Lung (tissue), 16 donors: ENCODE measurements around the gene OR5K4. TPM values are rescaled to one million over a fixed set of nuclear protein-coding genes. Genes with fewer than 3 reads are reported as not detected.

ENCODE experiments used
- ATAC-seq: fragments of 200-7000 bp; cut with Tn5 transposase; one replicate; pipeline ENCODE4 v1.9.1; 2020; ENCODE audit warnings: moderate number of reproducible peaks; ENCODE audit not compliant: insufficient read depth, low FRiP score
- DNase-seq, 3 donors: peaks; one replicate each; pipeline ENCODE4 v3.0.0-alpha.2; 2013 to 2017
- H3K27ac ChIP-seq, 2 donors: one replicate each; pipeline ENCODE4 v1.5.1; 2013; ENCODE audit warnings: mild to moderate bottlenecking in 2 of 2, moderate library complexity in 2 of 2, control low read depth in 1 of 2, inconsistent platforms in 1 of 2, low read depth in 1 of 2, low read length in 1 of 2
- H3K27me3 ChIP-seq, 3 donors: one replicate each; pipeline ENCODE4 v1.5.1; 2013; ENCODE audit warnings: low read length in 2 of 3; ENCODE audit not compliant: control insufficient read depth in 3 of 3, insufficient read depth in 3 of 3
- H3K36me3 ChIP-seq, 4 donors: one replicate each; pipeline ENCODE4 v1.5.1; 2013; ENCODE audit warnings: low read length in 4 of 4, mild to moderate bottlenecking in 1 of 4, moderate library complexity in 1 of 4; ENCODE audit not compliant: control insufficient read depth in 4 of 4, insufficient read depth in 4 of 4
- H3K4me1 ChIP-seq, 5 donors: one replicate each; pipeline ENCODE4 v1.5.1; 2013; ENCODE audit warnings: low read length in 5 of 5, mild to moderate bottlenecking in 2 of 5, moderate library complexity in 1 of 5; ENCODE audit not compliant: control insufficient read depth in 5 of 5, insufficient read depth in 5 of 5
- H3K4me3 ChIP-seq: one replicate; pipeline ENCODE4 v1.5.1; 2013; ENCODE audit warnings: mild to moderate bottlenecking, control low read depth, moderate library complexity
- H3K9ac ChIP-seq, 2 donors: one replicate each; pipeline ENCODE4 v1.5.1; 2013; ENCODE audit warnings: low read length in 2 of 2, control low read depth in 1 of 2; ENCODE audit not compliant: insufficient read depth in 1 of 2
- H3K9me3 ChIP-seq, 4 donors: one replicate each; pipeline ENCODE4 v1.5.1; 2013; ENCODE audit warnings: low read length in 3 of 4, mild to moderate bottlenecking in 1 of 4, moderate library complexity in 1 of 4; ENCODE audit not compliant: control insufficient read depth in 4 of 4, insufficient read depth in 3 of 4
- WGBS, 2 donors: extraction: QIAGEN DNeasy Blood & Tissue Kit; methylation state at CpG; one replicate each; pipeline ENCODE4 v1.1.7; 2013; 5-methylcytosine and 5-hydroxymethylcytosine counted together
- long read RNA-seq, 5 donors: transcript quantifications; one replicate each; lab custom pipeline, GENCODE V29; 2026
- polyA plus RNA-seq, 2 donors: library from polyadenylated mRNA; stranded (reverse); fragments of 200-250 nt; gene quantifications; one replicate each; pipeline ENCODE4 v1.2.1, GENCODE V29; 2013
- total RNA-seq, 2 donors: library from RNA; depleted of rRNA in 1 of 2; stranded (reverse); fragments of >200 nt in 1 of 2; gene quantifications; one replicate each; pipeline ENCODE4 v1.2.1, GENCODE V29; 2014 to 2021
- TF ChIP-seq, protein P1 (sequence below): IDR thresholded peaks from 2 replicates; pipeline ENCODE4 v1.5.1; 2012; ENCODE audit warnings: mild to moderate bottlenecking; ENCODE audit errors: control extremely low read depth, extremely low read depth
- donor health status: control.
- donor health status: control.
- donor health status: Bipolar disorder and iron deficiency.
- donor health status: healthy.
- donor health status: DM: yes; HTN: yes; CAD: no.

OR5K4 gene, protein sequence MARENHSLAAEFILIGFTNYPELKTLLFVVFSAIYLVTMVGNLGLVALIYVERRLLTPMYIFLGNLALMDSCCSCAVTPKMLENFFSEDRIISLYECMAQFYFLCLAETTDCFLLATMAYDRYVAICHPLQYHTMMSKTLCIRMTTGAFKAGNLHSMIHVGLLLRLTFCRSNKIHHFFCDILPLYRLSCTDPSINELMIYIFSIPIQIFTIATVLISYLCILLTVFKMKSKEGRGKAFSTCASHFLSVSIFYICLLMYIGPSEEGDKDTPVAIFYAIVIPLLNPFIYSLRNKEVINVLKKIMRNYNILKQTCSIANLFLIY
- total RNA-seq = not detected
- not detected for polyA plus RNA-seq
- long read RNA-seq, donor 1 = 0 reads
- long read RNA-seq, donor 2 = 0 reads
- long read RNA-seq, donor 3 = 0 reads
- long read RNA-seq, donor 4 = 0 reads
- long read RNA-seq, donor 5 = 0 reads

- Histone ChIP-seq H3K4me1 (no peaks in the 10 kb centered on the region), H3K27ac (no peak within 1 kb of the TSS), H3K4me3 (no peak within 1 kb of the TSS), H3K36me3 (no peaks in the 10 kb centered on the region), H3K27me3 (no peaks in the 10 kb centered on the region), H3K9me3 (no peaks in the 10 kb centered on the region), H3K9ac (no peak within 1 kb of the TSS)
- DNase-seq = no peak
- TF ChIP-seq, protein P1, sequence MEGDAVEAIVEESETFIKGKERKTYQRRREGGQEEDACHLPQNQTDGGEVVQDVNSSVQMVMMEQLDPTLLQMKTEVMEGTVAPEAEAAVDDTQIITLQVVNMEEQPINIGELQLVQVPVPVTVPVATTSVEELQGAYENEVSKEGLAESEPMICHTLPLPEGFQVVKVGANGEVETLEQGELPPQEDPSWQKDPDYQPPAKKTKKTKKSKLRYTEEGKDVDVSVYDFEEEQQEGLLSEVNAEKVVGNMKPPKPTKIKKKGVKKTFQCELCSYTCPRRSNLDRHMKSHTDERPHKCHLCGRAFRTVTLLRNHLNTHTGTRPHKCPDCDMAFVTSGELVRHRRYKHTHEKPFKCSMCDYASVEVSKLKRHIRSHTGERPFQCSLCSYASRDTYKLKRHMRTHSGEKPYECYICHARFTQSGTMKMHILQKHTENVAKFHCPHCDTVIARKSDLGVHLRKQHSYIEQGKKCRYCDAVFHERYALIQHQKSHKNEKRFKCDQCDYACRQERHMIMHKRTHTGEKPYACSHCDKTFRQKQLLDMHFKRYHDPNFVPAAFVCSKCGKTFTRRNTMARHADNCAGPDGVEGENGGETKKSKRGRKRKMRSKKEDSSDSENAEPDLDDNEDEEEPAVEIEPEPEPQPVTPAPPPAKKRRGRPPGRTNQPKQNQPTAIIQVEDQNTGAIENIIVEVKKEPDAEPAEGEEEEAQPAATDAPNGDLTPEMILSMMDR = no peak
- ATAC-seq = no peak
- 79 to 88% methylated on average over 2 of the region's 2 CpGs for WGBS, 2 donors
Observed at GRCh38 chr3:98353554-98353953, at the start of gene OR5K4. Gene OR5K4 (plus strand): TSS chr3:98353854. CDS start chr3:98353854, 0 bp downstream.

GRCh38 chr3:98322101-98322500 lies 31.6 kb upstream of the OR5K4 start:
- ATAC-seq (no peak), DNase-seq (no peak)
- TF ChIP-seq, protein P1 = no peak
- no peaks in the 10 kb centered on the region for H3K9me3 ChIP-seq
- no peaks in the 10 kb centered on the region for H3K36me3 ChIP-seq
- no peak overlapping the region for H3K27ac ChIP-seq
- H3K9ac ChIP-seq = no peak overlapping the region
- peaks cover 0 to 4% (median 0%) of the 10 kb centered on the region in 5 donors for H3K4me1 ChIP-seq
- H3K4me3 ChIP-seq = no peak overlapping the region
- no peaks in the 10 kb centered on the region for H3K27me3 ChIP-seq
- 76 to 89% methylated on average over 2 of the region's 2 CpGs for WGBS, 2 donors

DNA sequence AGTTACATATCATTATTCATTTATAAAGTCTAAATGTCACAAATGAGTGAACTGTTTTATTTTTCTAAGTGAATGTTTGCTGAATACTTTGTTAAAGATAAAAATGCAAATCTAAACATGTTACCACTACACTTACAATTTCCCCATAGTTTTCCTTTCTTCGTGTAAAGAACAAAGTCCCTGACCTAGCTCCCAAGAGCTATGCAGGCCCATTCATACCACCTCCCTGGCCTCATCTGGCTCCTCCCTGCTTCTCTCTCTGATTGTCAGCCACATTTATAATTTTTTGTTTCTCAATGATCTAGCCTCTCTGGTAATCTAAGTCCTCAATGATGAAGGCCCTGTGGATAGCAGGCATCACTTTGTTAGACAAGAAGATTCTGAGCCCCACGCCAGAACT lies 31.0 kb upstream of the OR5K4 start:
- H3K4me3 ChIP-seq = no peak overlapping the region
- H3K36me3 ChIP-seq = no peaks in the 10 kb centered on the region
- H3K9me3 ChIP-seq = no peaks in the 10 kb centered on the region
- no peak overlapping the region for H3K27ac ChIP-seq
- TF ChIP-seq, protein P1 = no peak
- ATAC-seq = no peak
- H3K9ac ChIP-seq = no peak overlapping the region
- DNase-seq = no peak
- peaks cover 0 to 4% (median 0%) of the 10 kb centered on the region in 5 donors for H3K4me1 ChIP-seq
- 83 to 88% methylated on average over 2 of the region's 2 CpGs for WGBS, 2 donors
- no peaks in the 10 kb centered on the region for H3K27me3 ChIP-seq

- H3K9ac ChIP-seq = no peak overlapping the region
- ATAC-seq = no peak
- no peaks in the 10 kb centered on the region for H3K9me3 ChIP-seq
- H3K4me3 ChIP-seq = no peak overlapping the region
- H3K4me1 ChIP-seq = peaks cover 0 to 4% (median 0%) of the 10 kb centered on the region in 5 donors
- no peaks in the 10 kb centered on the region for H3K27me3 ChIP-seq
- TF ChIP-seq, protein P1 = no peak
- no peaks in the 10 kb centered on the region for H3K36me3 ChIP-seq
- DNase-seq = no peak
- H3K27ac ChIP-seq = no peak overlapping the region
Observed at GRCh38 chr3:98323425-98323824, 30.2 kb upstream of the OR5K4 start.
